ENCODE results near the gene MSGN1.

The MSGN1 gene, protein sequence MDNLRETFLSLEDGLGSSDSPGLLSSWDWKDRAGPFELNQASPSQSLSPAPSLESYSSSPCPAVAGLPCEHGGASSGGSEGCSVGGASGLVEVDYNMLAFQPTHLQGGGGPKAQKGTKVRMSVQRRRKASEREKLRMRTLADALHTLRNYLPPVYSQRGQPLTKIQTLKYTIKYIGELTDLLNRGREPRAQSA

DNA sequence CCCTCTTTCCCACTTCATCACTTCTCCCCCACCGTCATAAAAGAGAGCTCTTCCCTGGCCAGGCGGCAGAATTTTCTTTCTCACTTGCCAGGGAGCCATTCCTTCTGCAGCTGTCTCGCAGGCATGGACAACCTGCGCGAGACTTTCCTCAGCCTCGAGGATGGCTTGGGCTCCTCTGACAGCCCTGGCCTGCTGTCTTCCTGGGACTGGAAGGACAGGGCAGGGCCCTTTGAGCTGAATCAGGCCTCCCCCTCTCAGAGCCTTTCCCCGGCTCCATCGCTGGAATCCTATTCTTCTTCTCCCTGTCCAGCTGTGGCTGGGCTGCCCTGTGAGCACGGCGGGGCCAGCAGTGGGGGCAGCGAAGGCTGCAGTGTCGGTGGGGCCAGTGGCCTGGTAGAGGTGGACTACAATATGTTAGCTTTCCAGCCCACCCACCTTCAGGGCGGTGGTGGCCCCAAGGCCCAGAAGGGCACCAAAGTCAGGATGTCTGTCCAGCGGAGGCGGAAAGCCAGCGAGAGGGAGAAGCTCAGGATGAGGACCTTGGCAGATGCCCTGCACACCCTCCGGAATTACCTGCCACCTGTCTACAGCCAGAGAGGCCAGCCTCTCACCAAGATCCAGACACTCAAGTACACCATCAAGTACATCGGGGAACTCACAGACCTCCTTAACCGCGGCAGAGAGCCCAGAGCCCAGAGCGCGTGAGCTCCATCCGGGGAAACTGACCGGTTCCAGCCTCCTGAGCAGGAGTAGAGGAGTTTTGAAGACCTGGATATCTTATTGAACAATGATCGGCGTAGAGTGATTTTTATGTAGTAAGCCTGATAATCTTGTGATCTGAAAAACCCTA is at the start of gene MSGN1:
Gene MSGN1 (plus strand): TSS at position 65 of the 850 bp plus-strand sequence. CDS start 59 bp downstream, at position 124.
- in situ Hi-C loops (cut with MboI; ENCODE audit: low sequenced_read_pairs), result no loop called here

DNA sequence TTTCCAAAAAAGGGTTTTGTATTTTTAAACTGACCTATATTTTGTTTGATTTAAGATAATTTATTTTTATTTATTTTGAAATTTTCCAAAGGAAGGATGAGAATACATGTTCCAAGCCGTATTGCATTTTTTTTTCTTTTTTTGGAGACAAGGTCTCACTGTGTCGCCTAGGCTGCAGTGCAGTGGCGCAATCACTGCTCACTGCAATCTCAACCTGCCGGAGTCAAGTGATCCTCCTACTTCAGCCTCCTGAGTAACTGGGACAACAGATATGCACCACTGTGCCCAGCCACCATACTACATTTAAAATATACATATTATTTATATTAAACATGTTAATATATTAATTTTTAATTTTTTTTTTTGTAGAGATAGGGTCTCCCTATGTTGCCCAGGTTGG is 47.4 kb upstream of the MSGN1 start:
- in situ Hi-C loops (cut with MboI; ENCODE audit: low sequenced_read_pairs), result no loop called here

DNA sequence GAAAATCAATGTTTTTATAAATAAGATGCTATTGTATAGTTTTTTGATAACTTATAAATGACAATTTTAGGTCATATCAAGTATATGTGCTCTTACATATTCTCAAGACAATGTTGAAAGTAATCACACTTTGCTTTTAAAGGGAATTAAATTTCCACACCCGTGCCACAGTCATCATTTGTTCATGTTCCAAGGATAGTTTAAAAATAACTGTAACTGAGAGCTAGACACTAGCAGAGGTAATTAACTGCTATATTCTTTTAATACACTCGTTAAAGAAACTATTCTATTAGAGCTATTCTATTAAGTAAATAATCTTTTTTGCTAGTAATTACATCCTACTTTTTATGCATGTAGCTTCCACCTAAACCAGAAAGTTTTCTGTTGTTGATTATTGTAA is 44.3 kb upstream of the MSGN1 start:
- in situ Hi-C loops (cut with MboI; ENCODE audit: low sequenced_read_pairs), result no loop called here

DNA sequence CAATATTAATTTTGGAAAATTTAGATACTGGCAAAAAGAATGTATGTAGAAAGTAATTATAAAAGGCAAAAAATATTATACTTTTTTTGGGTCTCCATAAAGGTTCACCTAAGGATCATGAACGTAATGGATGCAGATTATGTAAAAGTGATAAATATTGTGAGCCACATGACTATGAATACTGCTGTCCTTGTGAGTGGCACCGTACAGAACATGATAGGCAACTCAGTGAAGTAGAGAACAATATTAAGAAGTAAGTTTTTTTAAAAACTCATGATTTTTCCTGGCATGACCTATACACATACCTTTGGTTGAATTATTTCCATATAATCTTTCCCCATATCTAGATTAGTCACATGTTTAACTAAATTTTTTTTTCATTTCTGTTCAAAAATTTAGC is 43.7 kb upstream of the MSGN1 start:
- in situ Hi-C loops (cut with MboI; ENCODE audit: low sequenced_read_pairs), result no loop called here

DNA sequence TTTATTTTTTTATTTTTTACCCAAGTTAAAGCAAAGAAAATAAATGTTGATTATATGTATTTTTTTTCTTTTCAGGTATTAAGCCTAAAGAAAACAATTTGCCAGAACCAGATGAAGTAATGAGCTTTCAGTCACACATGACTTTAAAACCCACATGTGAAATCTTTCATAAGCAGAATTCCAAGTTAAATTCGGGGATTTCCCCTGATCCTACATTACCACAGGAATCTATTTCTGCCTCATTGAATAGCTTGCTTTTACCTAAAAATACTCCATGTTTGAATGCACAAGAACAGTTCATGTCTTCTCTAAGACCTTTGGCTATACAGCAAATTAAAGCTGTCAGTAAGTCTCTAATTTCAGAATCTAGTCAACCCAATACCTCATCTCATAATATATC is 35.7 kb upstream of the MSGN1 start:
- in situ Hi-C loops (cut with MboI; ENCODE audit: low sequenced_read_pairs), result no loop called here

DNA sequence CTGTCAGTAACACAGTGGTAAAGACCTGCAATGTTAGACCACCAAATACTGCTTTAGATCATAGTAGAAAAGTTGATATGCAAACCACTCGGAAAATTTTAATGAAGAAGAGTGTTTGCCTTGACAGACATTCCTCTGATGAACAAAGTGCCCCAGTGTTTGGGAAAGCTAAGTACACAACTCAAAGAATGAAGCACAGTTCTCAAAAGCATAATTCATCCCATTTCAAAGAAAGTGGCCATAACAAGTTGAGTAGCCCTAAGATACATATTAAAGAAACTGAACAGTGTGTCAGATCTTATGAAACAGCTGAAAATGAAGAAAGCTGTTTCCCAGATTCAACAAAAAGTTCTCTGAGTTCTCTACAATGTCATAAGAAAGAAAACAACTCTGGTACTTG is 34.8 kb upstream of the MSGN1 start:
- in situ Hi-C loops (cut with MboI; ENCODE audit: low sequenced_read_pairs), result no loop called here

DNA sequence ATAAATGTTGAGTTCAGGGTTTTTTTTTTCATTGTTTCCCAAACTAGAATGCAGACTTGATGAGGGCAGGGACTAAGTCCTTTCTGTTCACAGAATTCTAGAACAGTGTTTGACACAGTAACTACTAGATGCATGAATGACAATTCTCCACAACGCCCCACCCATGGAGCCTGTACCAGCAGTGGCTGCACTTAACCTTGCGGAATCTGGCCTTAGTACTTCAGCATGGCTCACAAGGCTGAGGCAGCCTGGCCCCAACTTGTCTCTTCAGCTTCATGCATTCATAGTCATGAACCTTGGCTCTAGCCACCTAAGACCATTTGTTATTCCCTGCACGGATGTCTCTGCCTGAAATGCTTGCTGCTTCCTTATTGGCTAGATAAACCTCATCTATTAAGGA is 29.5 kb upstream of the MSGN1 start:
- in situ Hi-C loops (cut with MboI; ENCODE audit: low sequenced_read_pairs), result no loop called here

DNA sequence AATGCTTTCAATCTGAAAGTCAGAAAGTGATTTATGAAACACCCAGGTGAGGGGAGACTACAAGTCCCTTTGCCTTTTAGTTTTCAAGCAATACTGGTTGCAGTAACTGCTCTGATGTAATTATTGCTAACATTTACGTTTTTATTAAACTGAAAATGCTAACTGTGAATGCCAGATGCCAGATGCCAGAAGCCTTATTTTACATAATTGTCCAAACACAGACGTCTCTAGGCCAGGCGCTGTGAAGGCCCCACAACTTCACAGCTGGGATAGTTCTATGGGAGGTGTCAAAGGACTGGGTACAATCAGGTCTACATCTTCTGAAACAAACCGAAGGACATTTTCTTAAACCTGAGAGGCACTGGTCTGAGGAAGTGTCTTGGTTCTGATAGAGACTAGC is 27.5 kb upstream of the MSGN1 start:
- in situ Hi-C loops (cut with MboI; ENCODE audit: low sequenced_read_pairs), result no loop called here

DNA sequence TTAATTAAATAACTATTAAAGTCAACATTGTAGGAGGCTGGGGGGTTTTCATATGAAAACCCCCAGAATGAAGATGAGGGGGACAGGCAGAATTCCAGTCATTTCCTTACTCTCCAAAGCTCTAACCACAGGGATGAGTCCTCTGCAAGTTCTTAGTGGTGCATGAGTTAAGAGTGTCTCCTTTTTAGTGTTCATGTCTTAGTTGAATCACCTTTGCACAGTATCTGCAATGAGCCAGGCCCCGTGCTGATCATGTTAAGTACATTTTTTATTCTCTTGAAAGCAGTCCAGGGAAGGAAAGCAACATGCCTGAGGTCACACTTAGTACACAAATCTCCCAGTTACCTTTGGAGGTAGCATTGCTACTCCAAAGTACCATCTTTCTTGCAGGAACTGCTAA is 25.7 kb upstream of the MSGN1 start:
- in situ Hi-C loops (cut with MboI; ENCODE audit: low sequenced_read_pairs), result no loop called here

DNA sequence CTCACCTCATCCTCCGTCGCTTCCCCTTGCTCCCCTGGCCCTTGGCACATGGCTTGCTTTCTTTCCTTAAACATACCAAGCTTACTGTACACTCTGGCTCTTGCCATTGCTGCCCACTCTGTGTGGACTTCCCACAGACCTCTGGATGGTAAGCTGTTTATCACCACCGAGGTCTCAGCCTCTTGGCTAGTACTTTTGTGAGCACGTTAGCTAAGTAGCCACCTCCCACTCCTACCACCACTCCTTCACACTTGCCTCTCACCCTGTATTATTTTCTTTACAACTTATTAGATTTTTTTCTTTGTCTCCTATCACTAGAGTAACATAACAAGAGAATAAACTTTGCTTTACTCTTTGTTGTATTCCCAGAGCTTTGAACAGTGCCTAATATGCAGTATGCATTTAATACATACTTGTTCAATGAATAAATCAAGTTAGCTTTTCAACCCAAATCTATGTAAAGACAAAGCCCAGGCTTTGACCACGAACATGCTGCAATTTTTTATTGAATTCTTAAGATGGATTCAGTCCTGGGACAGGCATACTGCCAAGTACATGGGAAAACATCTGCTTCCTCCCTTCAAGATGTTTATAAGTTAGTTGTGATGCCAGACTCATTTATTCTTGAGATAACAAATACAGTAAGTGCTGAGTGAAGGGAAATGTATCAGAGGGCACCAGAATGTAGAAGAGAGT is 25.0 kb upstream of the MSGN1 start:
- in situ Hi-C loops (cut with MboI; ENCODE audit: low sequenced_read_pairs), result no loop called here

DNA sequence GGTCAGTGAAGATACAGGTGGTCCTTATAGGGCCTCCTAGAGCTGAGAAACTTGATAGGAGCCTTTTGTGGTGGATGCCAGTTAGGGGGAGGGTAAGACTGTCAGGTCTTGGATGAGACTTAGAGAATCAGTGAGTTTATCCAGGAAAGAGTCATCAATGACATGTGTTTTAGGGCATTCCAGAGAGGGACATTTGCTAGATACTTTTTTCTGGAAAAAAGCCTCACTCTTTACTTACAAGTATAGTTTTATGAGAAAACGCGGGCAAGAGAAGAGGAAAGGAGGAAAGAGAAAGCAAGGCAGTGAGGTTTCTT is 24.5 kb upstream of the MSGN1 start:
- in situ Hi-C loops (cut with MboI; ENCODE audit: low sequenced_read_pairs), result no loop called here

DNA sequence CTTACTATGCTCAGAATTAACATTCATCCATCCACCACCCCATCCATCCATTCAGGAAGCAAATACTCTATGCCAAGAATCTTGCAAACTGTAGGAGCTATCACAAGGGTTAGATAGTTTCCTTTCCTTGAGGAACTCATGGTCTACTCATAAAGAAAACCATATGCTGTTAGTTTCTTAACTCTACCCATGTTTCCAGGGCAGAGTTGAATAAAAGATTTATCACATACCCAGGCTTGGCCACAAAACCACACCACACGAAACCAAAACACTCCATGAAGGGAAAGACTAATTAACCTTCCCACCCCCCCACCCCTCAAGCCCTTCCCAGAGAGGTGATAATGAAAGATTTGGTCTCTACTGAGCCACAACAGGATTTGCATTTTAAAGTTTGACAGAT is 23.7 kb upstream of the MSGN1 start:
- in situ Hi-C loops (cut with MboI; ENCODE audit: low sequenced_read_pairs), result no loop called here

DNA sequence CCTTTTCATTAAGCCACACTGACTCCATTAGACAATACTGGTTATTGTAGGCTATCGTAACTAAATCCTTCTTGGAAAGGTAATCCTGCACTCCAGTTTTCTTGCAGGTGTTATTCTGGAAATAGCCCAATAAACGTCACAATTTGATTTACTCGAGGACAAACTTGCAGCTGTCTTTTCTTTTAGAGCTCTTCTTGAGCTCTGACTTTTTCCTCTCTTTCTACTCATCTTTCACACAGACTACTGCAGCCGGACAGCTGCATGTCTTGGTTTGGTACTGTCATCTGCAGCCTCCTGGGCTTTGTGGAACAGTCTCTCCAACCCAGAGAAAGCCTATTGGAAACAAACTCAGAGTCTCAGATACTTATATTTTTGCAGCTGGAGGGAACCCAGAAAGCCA is 23.0 kb upstream of the MSGN1 start:
- in situ Hi-C loops (cut with MboI; ENCODE audit: low sequenced_read_pairs), result no loop called here

DNA sequence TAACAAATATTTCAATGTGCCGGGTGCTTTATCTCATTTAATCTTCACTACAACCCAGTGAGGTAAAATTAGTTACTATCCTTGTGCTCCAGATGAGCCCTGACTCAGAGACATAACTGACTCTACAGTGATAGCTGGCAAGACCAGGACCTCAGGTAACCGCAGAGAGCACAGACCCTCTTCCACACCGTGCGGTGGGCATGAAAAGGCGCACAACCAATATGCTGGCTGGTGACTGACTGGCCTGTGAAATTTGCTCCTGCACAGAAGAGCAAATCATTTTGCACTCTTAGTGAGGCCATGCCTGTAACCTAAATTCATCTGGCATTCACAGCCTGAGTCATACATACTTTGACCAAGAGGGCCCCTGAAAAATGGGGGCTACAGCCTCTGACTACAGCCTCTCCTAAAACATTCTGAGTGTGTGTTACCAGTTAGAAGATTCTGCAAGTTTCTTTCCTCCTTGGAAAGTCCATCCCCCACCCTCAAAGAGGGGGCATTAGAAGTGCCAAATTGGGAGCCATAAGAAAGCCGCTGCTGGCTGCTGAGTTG is 22.4 kb upstream of the MSGN1 start:
- in situ Hi-C loops (cut with MboI; ENCODE audit: low sequenced_read_pairs), result no loop called here

DNA sequence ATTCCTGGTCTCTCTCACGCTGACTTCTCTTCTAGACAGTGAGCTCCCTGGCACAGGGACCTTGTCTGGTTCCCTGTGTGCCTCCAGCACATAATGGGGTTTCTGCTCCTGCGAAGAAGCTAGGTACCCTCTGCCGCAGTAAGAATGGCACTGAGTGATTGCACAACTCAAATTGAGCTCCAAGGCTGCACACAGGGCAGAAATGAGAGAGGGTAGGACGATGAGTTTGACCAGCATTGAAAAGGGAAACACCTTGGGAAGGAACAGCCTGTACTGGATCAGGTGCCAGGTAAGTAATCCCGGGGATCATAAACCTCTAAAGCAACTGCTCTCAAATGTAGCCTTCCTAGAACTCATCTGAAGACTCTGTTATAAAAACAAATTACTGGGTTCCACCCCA is 21.0 kb upstream of the MSGN1 start:
- in situ Hi-C loops (cut with MboI; ENCODE audit: low sequenced_read_pairs), result no loop called here

DNA sequence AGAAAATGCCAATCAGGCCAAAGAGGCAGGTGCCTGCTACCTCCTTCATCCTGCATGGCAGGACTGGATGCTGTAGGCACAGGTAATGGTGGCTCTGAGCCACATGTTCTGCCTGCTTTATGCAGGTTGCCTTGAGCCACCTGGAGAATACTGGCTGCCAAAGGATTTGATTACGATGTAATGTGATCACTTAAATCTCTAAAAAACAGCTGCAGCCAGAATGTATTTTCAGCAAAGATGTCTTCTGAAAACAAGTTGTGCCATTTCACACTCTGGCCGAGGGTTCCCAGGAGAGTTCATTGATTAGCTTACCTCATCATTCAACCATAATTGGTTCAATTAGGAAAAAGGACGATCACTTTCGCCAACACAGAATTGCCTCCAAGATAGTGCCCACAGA is 17.9 kb upstream of the MSGN1 start:
- in situ Hi-C loops (cut with MboI; ENCODE audit: low sequenced_read_pairs), result no loop called here

DNA sequence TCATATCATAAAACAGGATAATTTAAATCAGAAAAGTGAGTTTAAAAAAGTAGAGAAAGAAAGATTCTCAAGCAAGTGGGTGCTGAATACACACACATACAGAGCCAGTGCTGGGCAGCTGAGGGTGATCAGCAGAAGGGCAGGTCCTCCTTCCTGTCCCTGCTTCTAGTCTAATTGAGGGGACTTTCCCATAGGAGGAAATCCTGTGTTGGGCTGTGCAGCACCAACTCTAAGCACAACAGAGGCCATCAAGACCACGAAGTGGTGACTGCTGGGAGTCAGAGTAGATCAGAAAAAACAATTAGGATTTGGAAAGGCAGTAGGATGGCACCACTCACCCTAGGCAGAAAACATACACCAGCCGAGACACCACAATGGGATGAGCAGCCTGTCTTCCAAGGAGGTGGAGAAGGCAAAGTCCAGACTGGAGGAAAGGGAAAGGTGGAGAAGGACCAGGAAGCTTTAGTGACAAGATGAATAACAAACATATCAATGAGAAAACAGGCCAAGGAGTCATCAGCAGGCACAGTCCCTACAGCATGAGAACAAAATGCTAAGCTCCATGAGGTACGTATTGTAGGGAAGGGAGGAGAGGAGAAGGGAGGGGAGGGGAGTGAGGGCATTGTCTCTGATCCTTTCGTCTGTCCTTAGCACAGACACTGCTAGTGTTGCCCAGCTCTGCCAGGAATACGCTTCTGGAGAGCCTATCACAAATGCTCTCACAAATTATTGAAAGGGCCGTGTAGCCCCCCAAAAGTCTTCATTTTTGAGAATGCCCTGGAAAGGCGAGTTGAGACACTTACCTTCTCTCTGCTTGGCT is 16.7 kb upstream of the MSGN1 start:
- in situ Hi-C loops (cut with MboI; ENCODE audit: low sequenced_read_pairs), result no loop called here

DNA sequence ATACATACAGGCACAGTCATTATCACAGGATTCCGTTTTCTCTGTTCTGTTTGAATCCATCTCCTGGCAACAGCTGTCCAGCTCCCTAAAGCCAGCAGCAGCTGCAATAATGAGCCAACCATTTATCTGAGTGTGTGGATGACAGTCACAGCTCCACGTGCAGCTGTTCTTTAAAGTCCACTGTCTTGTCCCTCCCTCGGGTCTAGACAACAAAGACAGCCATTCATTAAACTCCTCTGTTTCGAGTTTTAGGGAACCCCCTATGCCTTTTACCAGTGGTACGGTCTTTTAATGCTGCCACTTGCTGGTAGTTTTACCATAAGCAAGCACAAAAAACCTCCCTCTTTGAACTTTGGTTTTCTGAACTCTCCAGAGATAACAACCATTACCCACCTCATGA is 16.0 kb upstream of the MSGN1 start:
- in situ Hi-C loops (cut with MboI; ENCODE audit: low sequenced_read_pairs), result no loop called here

DNA sequence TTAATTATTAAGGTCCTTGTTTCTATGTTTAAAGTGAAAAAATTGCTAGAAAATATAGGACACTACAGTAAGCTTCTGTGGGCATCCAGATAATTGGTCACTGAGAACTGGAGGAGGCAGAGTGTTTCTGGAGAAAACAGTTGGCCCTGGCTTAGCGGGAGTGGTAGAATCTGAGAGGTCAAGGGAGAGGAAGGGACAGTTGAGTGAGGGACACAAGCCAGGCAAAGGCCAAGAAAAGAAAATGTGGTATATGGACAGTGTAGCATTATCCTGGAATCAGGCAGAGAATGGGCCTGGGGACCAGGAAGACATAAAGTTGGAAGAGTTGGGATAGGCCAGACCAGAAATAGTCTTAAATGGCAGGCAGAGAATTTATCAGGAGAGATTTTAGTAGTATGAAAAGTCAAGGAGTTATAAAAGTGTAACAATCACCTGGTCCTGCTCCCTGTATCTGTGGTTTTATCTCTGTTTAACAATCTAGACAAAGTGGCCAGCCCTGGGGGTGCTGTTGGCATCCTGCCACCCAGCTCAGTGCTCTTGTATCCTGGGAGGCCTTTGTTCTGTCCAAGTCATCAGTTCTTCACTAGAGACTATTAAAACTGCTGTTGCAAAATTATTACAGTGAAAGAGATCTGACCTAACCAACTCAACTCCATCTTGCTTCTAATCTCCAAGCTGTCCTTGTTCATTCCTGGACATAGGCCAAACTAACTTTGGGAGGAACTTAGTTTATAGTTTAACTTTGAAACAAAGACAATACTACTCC is 15.4 kb upstream of the MSGN1 start:
- in situ Hi-C loops (cut with MboI; ENCODE audit: low sequenced_read_pairs), result no loop called here

DNA sequence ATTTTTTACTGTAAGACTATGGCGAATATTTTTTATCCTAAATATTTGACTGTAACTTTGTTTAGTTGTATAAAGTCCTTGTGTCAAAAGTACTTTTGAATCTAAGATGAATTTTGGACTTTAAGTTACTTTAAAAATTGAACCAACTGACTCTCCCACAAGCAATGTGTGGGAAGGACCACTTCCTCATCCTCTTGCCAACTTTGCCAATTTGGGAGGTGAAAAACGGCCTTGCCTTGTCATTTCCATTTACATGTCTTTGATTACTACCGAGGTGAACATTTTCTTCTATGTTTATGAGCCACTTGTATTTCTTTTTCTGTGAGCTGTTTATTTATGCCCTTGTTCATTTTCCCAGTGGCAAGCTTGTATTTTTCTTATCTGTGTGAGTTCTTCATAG is 12.8 kb upstream of the MSGN1 start:
- in situ Hi-C loops (cut with MboI; ENCODE audit: low sequenced_read_pairs), result no loop called here

Data from hTERT RPE-1 (cell line).